Middle frontal gyrus (tissue), 1 donor: Measurements from ENCODE around the gene MUSTN1.

ENCODE experiments used
- DNase-seq: peaks from one replicate; pipeline ENCODE4 v3.0.0-alpha.2; 2015; ENCODE audit warnings: low spot score; ENCODE audit errors: extremely low spot score

Gene MUSTN1

GRCh38 chr3:52835766-52836470, 1.1 kb upstream of the MUSTN1 start:
- DNase-seq: no peak

GRCh38 chr3:52833202-52833601, 1.6 kb downstream of the MUSTN1 start:
- DNase-seq: no peak

- no peak for DNase-seq
Measured at GRCh38 chr3:52831500-52832301, 3.1 kb downstream of the MUSTN1 start.

- DNase-seq: no peak
Measured at GRCh38 chr3:52830535-52831258, 4.1 kb downstream of the MUSTN1 start, which contains the start of gene ITIH4. ITIH4 (minus strand) TSS chr3:52830672; CDS start chr3:52830642, 30 bp downstream.

- DNase-seq: no peak
Measured at GRCh38 chr3:52829906-52830463, 4.8 kb downstream of the MUSTN1 start.

GRCh38 chr3:52829482-52829881, 5.3 kb downstream of the MUSTN1 start:
- no peak for DNase-seq

GRCh38 chr3:52827866-52828376, 6.9 kb downstream of the MUSTN1 start:
- DNase-seq: no peak

- DNase-seq: no peak
Measured at GRCh38 chr3:52827441-52827840, 7.4 kb downstream of the MUSTN1 start.

GRCh38 chr3:52824037-52824436, 10.8 kb downstream of the MUSTN1 start:
- no peak for DNase-seq

GRCh38 chr3:52822363-52822762, 12.5 kb downstream of the MUSTN1 start:
- no peak for DNase-seq

GRCh38 chr3:52820736-52821135, 14.1 kb downstream of the MUSTN1 start:
- no peak for DNase-seq

- DNase-seq: no peak
Measured at GRCh38 chr3:52819936-52820335, 14.9 kb downstream of the MUSTN1 start.

GRCh38 chr3:52817860-52818259, 17.0 kb downstream of the MUSTN1 start:
- DNase-seq: no peak

- no peak for DNase-seq
Measured at GRCh38 chr3:52817221-52817620, 17.6 kb downstream of the MUSTN1 start.

- no peak for DNase-seq
Measured at GRCh38 chr3:52816654-52817053, 18.2 kb downstream of the MUSTN1 start.

GRCh38 chr3:52816199-52816598, 18.6 kb downstream of the MUSTN1 start:
- DNase-seq: no peak

- no peak for DNase-seq
Measured at GRCh38 chr3:52813810-52814209, 21.0 kb downstream of the MUSTN1 start.

GRCh38 chr3:52811452-52812011, 23.3 kb downstream of the MUSTN1 start:
- DNase-seq: no peak

- no peak for DNase-seq
Measured at GRCh38 chr3:52810923-52811322, 23.9 kb downstream of the MUSTN1 start.

- DNase-seq: no peak
Measured at GRCh38 chr3:52809662-52810377, 25.0 kb downstream of the MUSTN1 start.
